Spinal cord (tissue), 10 donors: Measurements from ENCODE around the gene CADM1. TPM values are rescaled to one million over a fixed set of nuclear protein-coding genes. Genes with fewer than 3 reads are reported as not detected.

ENCODE experiments used
- DNase-seq, 6 donors: peaks; one replicate each; pipeline versions ENCODE4 v3.0.0 to v3.0.0-alpha.2; 2013 to 2015; ENCODE audit warnings: low spot score in 6 of 6, low read depth in 4 of 6
- H3K27ac ChIP-seq: one replicate; pipeline ENCODE4 v1.5.1; 2013; ENCODE audit warnings: low read depth, low read length, control low read depth
- H3K27me3 ChIP-seq: one replicate; pipeline ENCODE4 v1.6.1; 2013; ENCODE audit warnings: low read length; ENCODE audit not compliant: control insufficient read depth, insufficient read depth
- H3K36me3 ChIP-seq: one replicate; pipeline ENCODE4 v1.6.1; 2013; ENCODE audit warnings: low read length; ENCODE audit not compliant: control insufficient read depth, insufficient read depth
- H3K4me1 ChIP-seq: one replicate; pipeline ENCODE4 v1.6.1; 2013; ENCODE audit warnings: low read length; ENCODE audit not compliant: control insufficient read depth, insufficient read depth
- H3K4me3 ChIP-seq: one replicate; pipeline ENCODE4 v1.5.1; 2013; ENCODE audit warnings: low read depth, low read length, control low read depth
- H3K9me3 ChIP-seq: one replicate; pipeline ENCODE4 v1.6.1; 2013; ENCODE audit warnings: low read length; ENCODE audit not compliant: control insufficient read depth, insufficient read depth
- WGBS: methylation state at CpG from one replicate; pipeline ENCODE4 v1.1.5; 2013; ENCODE audit warnings: missing lambda C conversion rate; ENCODE audit not compliant: insufficient coverage; 5-methylcytosine and 5-hydroxymethylcytosine counted together
- polyA plus RNA-seq, 2 donors: library from polyadenylated mRNA; unstranded; fragments of 120-200 nt; gene quantifications; one replicate each; pipeline ENCODE4 v1.2.1, GENCODE V29; 2013; ENCODE audit not compliant: insufficient read length in 2 of 2
- total RNA-seq, 2 donors: library from RNA; depleted of rRNA in 1 of 2; stranded (reverse); fragments of 120-200 nt in 1 of 2; fragments of >200 nt in 1 of 2; gene quantifications; one replicate each; pipeline versions ENCODE4 v1.2.3 to v1.2.4, GENCODE V29; 2013 to 2014
- donor health status: healthy.

Gene CADM1
- total and polyA plus RNA-seq, 4 donors: 106 to 180 (median 132) TPM

GRCh38 chr11:115398333-115399080, 105.7 kb downstream of the CADM1 start:
- Histone ChIP-seq H3K9me3 (no peaks in the 10 kb centered on the region), H3K36me3 (no peaks in the 10 kb centered on the region), H3K4me3 (no peak overlapping the region), H3K27ac (no peak overlapping the region), H3K4me1 (no peaks in the 10 kb centered on the region), H3K27me3 (no peaks in the 10 kb centered on the region)
- 100% methylated on average over 1 of the region's 2 CpGs for WGBS
- no peak for DNase-seq

GRCh38 chr11:115396533-115396932, 107.7 kb downstream of the CADM1 start:
- no peaks in the 10 kb centered on the region for H3K36me3 ChIP-seq
- no peaks in the 10 kb centered on the region for H3K9me3 ChIP-seq
- H3K4me1 ChIP-seq: no peaks in the 10 kb centered on the region
- H3K4me3 ChIP-seq: no peak overlapping the region
- no peak overlapping the region for H3K27ac ChIP-seq
- DNase-seq: peak in 1 of 6 donors; percentile 66
- WGBS: no CpG with 5 or more reads among the region's 1 CpG
- no peaks in the 10 kb centered on the region for H3K27me3 ChIP-seq

- DNase-seq: peak in 1 of 6 donors; percentile 33
- H3K36me3 ChIP-seq: no peaks in the 10 kb centered on the region
- H3K27ac ChIP-seq: no peak overlapping the region
- H3K9me3 ChIP-seq: no peaks in the 10 kb centered on the region
- H3K4me3 ChIP-seq: no peak overlapping the region
- H3K4me1 ChIP-seq: peaks cover 3% of the 10 kb centered on the region
- no peaks in the 10 kb centered on the region for H3K27me3 ChIP-seq
These were observed 110.3 kb downstream of the CADM1 start for GRCh38 chr11:115393950-115394349.

- H3K4me3 ChIP-seq: no peak overlapping the region
- H3K4me1 ChIP-seq: peaks cover 3% of the 10 kb centered on the region
- peak in 1 of 6 donors; percentile 51 for DNase-seq
- H3K27ac ChIP-seq: no peak overlapping the region
- no peaks in the 10 kb centered on the region for H3K36me3 ChIP-seq
- H3K27me3 ChIP-seq: no peaks in the 10 kb centered on the region
- H3K9me3 ChIP-seq: no peaks in the 10 kb centered on the region
- WGBS: no CpG with 5 or more reads among the region's 1 CpG
These were observed 112.6 kb downstream of the CADM1 start for GRCh38 chr11:115391598-115391997.

GRCh38 chr11:115391160-115391559, 113.1 kb downstream of the CADM1 start:
- WGBS: 13% methylated on average over 1 of the region's 3 CpGs
- Histone ChIP-seq H3K27ac (no peak overlapping the region), H3K4me3 (no peak overlapping the region)

GRCh38 chr11:115390441-115390840, 113.8 kb downstream of the CADM1 start:
- H3K27ac ChIP-seq: no peak overlapping the region
- DNase-seq: no peak
- H3K4me1 ChIP-seq: peaks cover 3% of the 10 kb centered on the region
- WGBS: no CpG with 5 or more reads among the region's 1 CpG
- H3K36me3 ChIP-seq: no peaks in the 10 kb centered on the region
- H3K4me3 ChIP-seq: no peak overlapping the region
- no peaks in the 10 kb centered on the region for H3K9me3 ChIP-seq
- H3K27me3 ChIP-seq: no peaks in the 10 kb centered on the region

More at GRCh38 chr11:115391160-115391559, 113.1 kb downstream of the CADM1 start:
- no peaks in the 10 kb centered on the region for H3K27me3 ChIP-seq
- H3K36me3 ChIP-seq: no peaks in the 10 kb centered on the region
- H3K4me1 ChIP-seq: peaks cover 3% of the 10 kb centered on the region
- no peaks in the 10 kb centered on the region for H3K9me3 ChIP-seq
- no peak for DNase-seq

GRCh38 chr11:115389790-115390189, 114.4 kb downstream of the CADM1 start:
- Histone ChIP-seq H3K4me1 (peaks cover 3% of the 10 kb centered on the region), H3K27ac (no peak overlapping the region), H3K27me3 (no peaks in the 10 kb centered on the region), H3K9me3 (no peaks in the 10 kb centered on the region), H3K36me3 (no peaks in the 10 kb centered on the region), H3K4me3 (no peak overlapping the region)
- peak in 2 of 6 donors; percentile 29 to 42 for DNase-seq
- WGBS: no CpG with 5 or more reads among the region's 3 CpGs

- no peaks in the 10 kb centered on the region for H3K27me3 ChIP-seq
- no peaks in the 10 kb centered on the region for H3K36me3 ChIP-seq
- peaks cover 2% of the 10 kb centered on the region for H3K4me1 ChIP-seq
- H3K4me3 ChIP-seq: no peak overlapping the region
- DNase-seq: no peak
- H3K27ac ChIP-seq: no peak overlapping the region
- no peaks in the 10 kb centered on the region for H3K9me3 ChIP-seq
These were observed 119.0 kb downstream of the CADM1 start for GRCh38 chr11:115385226-115385625.

GRCh38 chr11:115384236-115384635, 120.0 kb downstream of the CADM1 start:
- Histone ChIP-seq H3K36me3 (no peaks in the 10 kb centered on the region), H3K4me1 (no peaks in the 10 kb centered on the region)
- 70% methylated on average over 1 of the region's 2 CpGs for WGBS

GRCh38 chr11:115383431-115383830, 120.8 kb downstream of the CADM1 start:
- no peaks in the 10 kb centered on the region for H3K36me3 ChIP-seq
- H3K27me3 ChIP-seq: no peaks in the 10 kb centered on the region
- H3K27ac ChIP-seq: no peak overlapping the region
- 75% methylated on average over 2 of the region's 3 CpGs for WGBS
- DNase-seq: no peak
- H3K4me3 ChIP-seq: no peak overlapping the region
- no peaks in the 10 kb centered on the region for H3K4me1 ChIP-seq
- no peaks in the 10 kb centered on the region for H3K9me3 ChIP-seq

More at GRCh38 chr11:115384236-115384635, 120.0 kb downstream of the CADM1 start:
- Histone ChIP-seq H3K9me3 (no peaks in the 10 kb centered on the region), H3K4me3 (no peak overlapping the region), H3K27ac (no peak overlapping the region), H3K27me3 (no peaks in the 10 kb centered on the region)
- DNase-seq: peak in 1 of 6 donors; percentile 25
